ENCODE results near the gene HS6ST2.
"Not testable (repeated sequence)": the region's sequence is repeated elsewhere in the genome, so short reads cannot be mapped to it uniquely, and the experiment has no call there.

HS6ST2 gene

GRCh38 chrX:132983496-132983895 is 25.1 kb upstream of the HS6ST2 start:
- no peak overlapping the region for H2AFZ ChIP-seq (ENCODE audit: low read length)
- H2BK120ac ChIP-seq (ENCODE audit: low read depth, low read length) = no peak overlapping the region
- H3K27ac ChIP-seq (replicated peaks; ENCODE audit: low read length) = no peak overlapping the region
- DNase-seq (ENCODE audit: low spot score) = no peak
- no peak overlapping the region for H3K18ac ChIP-seq (ENCODE audit: low read length)
- H3K36me3 ChIP-seq (replicated peaks in 1 of 2; ENCODE audit: control insufficient read depth in 2 of 2, insufficient read depth in 2 of 2, low read length in 2 of 2) = no peaks in the 10 kb centered on the region
- H2BK12ac ChIP-seq (ENCODE audit: low read length) = no peak overlapping the region
- no peak overlapping the region for H4K8ac ChIP-seq (ENCODE audit: low read depth, low read length)
- H2BK5ac ChIP-seq (ENCODE audit: low read length) = no peak overlapping the region
- no peak overlapping the region for H3K4me2 ChIP-seq (ENCODE audit: insufficient read depth, low read length, poor library complexity, severe bottlenecking)
- H3K14ac ChIP-seq (ENCODE audit: low read length) = no peak overlapping the region
- no CpG with 5 or more reads among the region's 2 CpGs for WGBS, 2 donors (ENCODE audit: extremely low coverage in 2 of 2, insufficient read length in 2 of 2, insufficient replicate concordance in 1 of 2)
- no peak overlapping the region for H2BK15ac ChIP-seq (ENCODE audit: low read length)
- peaks cover 0 to 4% (median 0%) of the 10 kb centered on the region in 3 experiments for H3K27me3 ChIP-seq (ENCODE audit: control insufficient read depth in 3 of 3, insufficient read depth in 3 of 3, low read depth in 1 of 3, low read length in 3 of 3)
- H3K23ac ChIP-seq (ENCODE audit: low read depth, low read length, poor library complexity) = no peak overlapping the region
- no peaks in the 10 kb centered on the region for H3K9me3 ChIP-seq (replicated peaks in 1 of 2; ENCODE audit: control insufficient read depth in 2 of 2, insufficient read depth in 1 of 2, low read depth in 1 of 2, low read length in 2 of 2)
- H3K79me1 ChIP-seq (ENCODE audit: low read depth, low read length) = no peaks in the 10 kb centered on the region
- no peak overlapping the region for H3K4me3 ChIP-seq (ENCODE audit: low read length in 2 of 2)
- H3K4ac ChIP-seq (ENCODE audit: low read length) = no peak overlapping the region
- no peaks in the 10 kb centered on the region for H3K4me1 ChIP-seq (ENCODE audit: control insufficient read depth in 2 of 2, insufficient read depth in 1 of 2, low read depth in 1 of 2, low read length in 2 of 2)
- no peak overlapping the region for H4K91ac ChIP-seq (ENCODE audit: low read depth, low read length, poor library complexity)
- H2AK5ac ChIP-seq (ENCODE audit: low read depth, low read length) = no peak overlapping the region
- H3K9ac ChIP-seq (ENCODE audit: low read depth, low read length, poor library complexity) = no peak overlapping the region

GRCh38 chrX:132980035-132980434 is 21.6 kb upstream of the HS6ST2 start:
- H2BK120ac ChIP-seq (ENCODE audit: low read depth, low read length); H2BK12ac ChIP-seq (ENCODE audit: low read length); H4K8ac ChIP-seq (ENCODE audit: low read depth, low read length); H3K18ac ChIP-seq (ENCODE audit: low read length); H2BK15ac ChIP-seq (ENCODE audit: low read length); H3K4me2 ChIP-seq (ENCODE audit: insufficient read depth, low read length, poor library complexity, severe bottlenecking); H2BK5ac ChIP-seq (ENCODE audit: low read length); H2AK5ac ChIP-seq (ENCODE audit: low read depth, low read length); H3K9me3 ChIP-seq (replicated peaks in 1 of 2; ENCODE audit: control insufficient read depth in 2 of 2, insufficient read depth in 1 of 2, low read depth in 1 of 2, low read length in 2 of 2); H2AFZ ChIP-seq (ENCODE audit: low read length); H3K23ac ChIP-seq (ENCODE audit: low read depth, low read length, poor library complexity); DNase-seq (ENCODE audit: low spot score); H3K36me3 ChIP-seq (replicated peaks in 1 of 2; ENCODE audit: control insufficient read depth in 2 of 2, insufficient read depth in 2 of 2, low read length in 2 of 2); H3K9ac ChIP-seq (ENCODE audit: low read depth, low read length, poor library complexity); H3K14ac ChIP-seq (ENCODE audit: low read length); H3K4ac ChIP-seq (ENCODE audit: low read length); H4K91ac ChIP-seq (ENCODE audit: low read depth, low read length, poor library complexity); H3K4me3 ChIP-seq (ENCODE audit: low read length in 2 of 2); H3K79me1 ChIP-seq (ENCODE audit: low read depth, low read length); H3K27me3 ChIP-seq (ENCODE audit: control insufficient read depth in 3 of 3, insufficient read depth in 3 of 3, low read depth in 1 of 3, low read length in 3 of 3); H3K27ac ChIP-seq (replicated peaks; ENCODE audit: low read length); H3K4me1 ChIP-seq (ENCODE audit: control insufficient read depth in 2 of 2, insufficient read depth in 1 of 2, low read depth in 1 of 2, low read length in 2 of 2): not testable (repeated sequence)
- no CpG with 5 or more reads among the region's 2 CpGs for WGBS, 2 donors (ENCODE audit: extremely low coverage in 2 of 2, insufficient read length in 2 of 2, insufficient replicate concordance in 1 of 2)

- no peak overlapping the region for H3K18ac ChIP-seq (ENCODE audit: low read length)
These were observed 10.0 kb upstream of the HS6ST2 start for GRCh38 chrX:132968296-132968949.

GRCh38 chrX:132967049-132967448 is 8.6 kb upstream of the HS6ST2 start:
- Histone ChIP-seq H3K4me1 (ENCODE audit: control insufficient read depth in 2 of 2, insufficient read depth in 1 of 2, low read depth in 1 of 2, low read length in 2 of 2) (peaks cover 4 to 14% of the 10 kb centered on the region in 2 donors), H3K4ac (ENCODE audit: low read length) (no peak overlapping the region), H2BK12ac (ENCODE audit: low read length) (no peak overlapping the region), H3K36me3 (replicated peaks in 1 of 2; ENCODE audit: control insufficient read depth in 2 of 2, insufficient read depth in 2 of 2, low read length in 2 of 2) (no peaks in the 10 kb centered on the region), H2BK15ac (ENCODE audit: low read length) (no peak overlapping the region), H3K18ac (ENCODE audit: low read length) (no peak overlapping the region), H3K4me3 (ENCODE audit: low read length in 2 of 2) (no peak overlapping the region), H3K9ac (ENCODE audit: low read depth, low read length, poor library complexity) (no peak overlapping the region), H3K23ac (ENCODE audit: low read depth, low read length, poor library complexity) (no peak overlapping the region), H4K8ac (ENCODE audit: low read depth, low read length) (no peak overlapping the region), H2BK120ac (ENCODE audit: low read depth, low read length) (no peak overlapping the region), H2AK5ac (ENCODE audit: low read depth, low read length) (no peak overlapping the region), H3K27me3 (ENCODE audit: control insufficient read depth in 3 of 3, insufficient read depth in 3 of 3, low read depth in 1 of 3, low read length in 3 of 3) (no peaks in the 10 kb centered on the region), H2BK5ac (ENCODE audit: low read length) (no peak overlapping the region), H4K91ac (ENCODE audit: low read depth, low read length, poor library complexity) (no peak overlapping the region), H3K14ac (ENCODE audit: low read length) (no peak overlapping the region), H3K4me2 (ENCODE audit: insufficient read depth, low read length, poor library complexity, severe bottlenecking) (no peak overlapping the region), H3K27ac (replicated peaks; ENCODE audit: low read length) (no peak overlapping the region), H3K9me3 (replicated peaks in 1 of 2; ENCODE audit: control insufficient read depth in 2 of 2, insufficient read depth in 1 of 2, low read depth in 1 of 2, low read length in 2 of 2) (no peaks in the 10 kb centered on the region), H2AFZ (ENCODE audit: low read length) (peak overlapping the region; percentile 28), H3K79me1 (ENCODE audit: low read depth, low read length) (no peaks in the 10 kb centered on the region)
- WGBS, 2 donors (ENCODE audit: extremely low coverage in 2 of 2, insufficient read length in 2 of 2, insufficient replicate concordance in 1 of 2) = no CpG with 5 or more reads among the region's 3 CpGs
- no peak for DNase-seq (ENCODE audit: low spot score)

More at GRCh38 chrX:132968296-132968949, 10.0 kb upstream of the HS6ST2 start:
- Histone ChIP-seq H2AK5ac (ENCODE audit: low read depth, low read length) (no peak overlapping the region), H3K4me3 (ENCODE audit: low read length in 2 of 2) (no peak overlapping the region), H3K14ac (ENCODE audit: low read length) (no peak overlapping the region), H3K27me3 (ENCODE audit: control insufficient read depth in 3 of 3, insufficient read depth in 3 of 3, low read depth in 1 of 3, low read length in 3 of 3) (no peaks in the 10 kb centered on the region), H4K91ac (ENCODE audit: low read depth, low read length, poor library complexity) (no peak overlapping the region), H3K9ac (ENCODE audit: low read depth, low read length, poor library complexity) (no peak overlapping the region), H2BK5ac (ENCODE audit: low read length) (no peak overlapping the region), H3K4me2 (ENCODE audit: insufficient read depth, low read length, poor library complexity, severe bottlenecking) (no peak overlapping the region), H3K9me3 (replicated peaks in 1 of 2; ENCODE audit: control insufficient read depth in 2 of 2, insufficient read depth in 1 of 2, low read depth in 1 of 2, low read length in 2 of 2) (no peaks in the 10 kb centered on the region), H3K27ac (replicated peaks; ENCODE audit: low read length) (no peak overlapping the region), H3K23ac (ENCODE audit: low read depth, low read length, poor library complexity) (no peak overlapping the region), H3K4me1 (ENCODE audit: control insufficient read depth in 2 of 2, insufficient read depth in 1 of 2, low read depth in 1 of 2, low read length in 2 of 2) (peaks cover 4 to 14% of the 10 kb centered on the region in 2 donors), H3K4ac (ENCODE audit: low read length) (no peak overlapping the region), H3K36me3 (replicated peaks in 1 of 2; ENCODE audit: control insufficient read depth in 2 of 2, insufficient read depth in 2 of 2, low read length in 2 of 2) (no peaks in the 10 kb centered on the region), H2BK12ac (ENCODE audit: low read length) (no peak overlapping the region), H2AFZ (ENCODE audit: low read length) (peak overlapping the region; percentile 64), H2BK15ac (ENCODE audit: low read length) (no peak overlapping the region), H4K8ac (ENCODE audit: low read depth, low read length) (no peak overlapping the region), H3K79me1 (ENCODE audit: low read depth, low read length) (no peaks in the 10 kb centered on the region), H2BK120ac (ENCODE audit: low read depth, low read length) (no peak overlapping the region)
- no CpG with 5 or more reads among the region's 6 CpGs for WGBS, 2 donors (ENCODE audit: extremely low coverage in 2 of 2, insufficient read length in 2 of 2, insufficient replicate concordance in 1 of 2)
- DNase-seq (ENCODE audit: low spot score) = no peak

All from neuronal stem cell (in vitro differentiated cells).